GM13977 (cell line): ENCODE data around the gene FOXK1.

Experiments
- DNase-seq: peaks from one replicate; pipeline ENCODE4 v3.0.0; 2012; ENCODE audit warnings: low spot score
- in situ Hi-C: fragments of 300-500 bp; cut with MboI; formaldehyde crosslinking; loops from one replicate; pipeline ENCODE4 v1.12.0; 2022; ENCODE audit warnings: low sequenced_read_pairs, low pct_unique_long_range_greater_than_20kb, mixed read lengths, inconsistent platforms; ENCODE audit not compliant: unreplicated experiment
- TF ChIP-seq, protein P1 (sequence below): IDR thresholded peaks from 2 replicates; pipeline ENCODE4 v1.5.1; 2012; ENCODE audit warnings: mild to moderate bottlenecking, control low read depth; ENCODE audit not compliant: insufficient read depth; ENCODE audit errors: extremely low read depth, missing control alignments

FOXK1 gene

GRCh38 chr7:4734587-4735345 lies 52.7 kb downstream of the FOXK1 start:
- DNase-seq, result no peak
- in situ Hi-C loops, result no loop called here
- TF ChIP-seq, protein P1, sequence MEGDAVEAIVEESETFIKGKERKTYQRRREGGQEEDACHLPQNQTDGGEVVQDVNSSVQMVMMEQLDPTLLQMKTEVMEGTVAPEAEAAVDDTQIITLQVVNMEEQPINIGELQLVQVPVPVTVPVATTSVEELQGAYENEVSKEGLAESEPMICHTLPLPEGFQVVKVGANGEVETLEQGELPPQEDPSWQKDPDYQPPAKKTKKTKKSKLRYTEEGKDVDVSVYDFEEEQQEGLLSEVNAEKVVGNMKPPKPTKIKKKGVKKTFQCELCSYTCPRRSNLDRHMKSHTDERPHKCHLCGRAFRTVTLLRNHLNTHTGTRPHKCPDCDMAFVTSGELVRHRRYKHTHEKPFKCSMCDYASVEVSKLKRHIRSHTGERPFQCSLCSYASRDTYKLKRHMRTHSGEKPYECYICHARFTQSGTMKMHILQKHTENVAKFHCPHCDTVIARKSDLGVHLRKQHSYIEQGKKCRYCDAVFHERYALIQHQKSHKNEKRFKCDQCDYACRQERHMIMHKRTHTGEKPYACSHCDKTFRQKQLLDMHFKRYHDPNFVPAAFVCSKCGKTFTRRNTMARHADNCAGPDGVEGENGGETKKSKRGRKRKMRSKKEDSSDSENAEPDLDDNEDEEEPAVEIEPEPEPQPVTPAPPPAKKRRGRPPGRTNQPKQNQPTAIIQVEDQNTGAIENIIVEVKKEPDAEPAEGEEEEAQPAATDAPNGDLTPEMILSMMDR, result no peak

- no peak for DNase-seq
- in situ Hi-C loops, result no loop called here
- TF ChIP-seq, protein P1, result no peak
These were observed 55.2 kb downstream of the FOXK1 start for GRCh38 chr7:4737300-4737699.

DNA sequence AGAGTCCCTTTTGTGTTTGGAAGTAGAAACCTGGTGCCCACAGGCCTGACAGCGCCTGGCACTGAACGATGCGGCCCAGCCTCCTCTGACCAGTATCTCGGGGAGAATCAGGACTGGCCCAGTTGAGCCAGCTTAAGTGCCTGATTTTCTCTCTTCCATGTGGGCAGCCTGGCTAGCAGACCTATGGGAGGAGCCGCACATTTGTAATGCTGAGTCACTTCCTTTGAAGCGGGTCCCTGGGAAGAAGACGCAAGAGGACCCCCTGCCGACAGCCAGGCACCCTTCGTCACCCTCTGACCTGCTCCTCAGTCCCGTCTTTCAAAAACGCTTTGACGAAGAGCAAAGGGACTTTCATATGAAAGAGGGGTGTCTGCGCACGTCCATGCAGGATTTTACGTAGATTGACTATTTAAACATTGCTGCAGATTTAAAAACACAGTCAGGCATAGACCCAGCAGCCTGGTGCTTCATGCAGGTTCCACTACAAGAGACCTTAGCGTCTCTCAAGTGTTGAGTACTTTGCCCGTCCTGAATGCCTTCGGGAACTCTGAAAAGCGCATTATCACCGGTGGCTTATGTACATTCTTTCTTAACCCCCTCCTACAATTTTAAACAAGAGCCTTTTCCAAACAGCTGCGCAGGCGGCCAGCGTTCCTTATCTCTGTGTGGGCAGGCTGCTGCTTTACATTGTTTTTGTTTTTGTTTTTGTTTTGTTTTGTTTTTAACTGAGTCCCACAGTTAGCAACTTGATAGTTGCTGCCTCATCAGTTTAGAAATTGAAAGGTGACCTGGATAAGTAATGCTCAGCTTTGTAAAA lies 56.8 kb downstream of the FOXK1 start:
- DNase-seq, result no peak

DNA sequence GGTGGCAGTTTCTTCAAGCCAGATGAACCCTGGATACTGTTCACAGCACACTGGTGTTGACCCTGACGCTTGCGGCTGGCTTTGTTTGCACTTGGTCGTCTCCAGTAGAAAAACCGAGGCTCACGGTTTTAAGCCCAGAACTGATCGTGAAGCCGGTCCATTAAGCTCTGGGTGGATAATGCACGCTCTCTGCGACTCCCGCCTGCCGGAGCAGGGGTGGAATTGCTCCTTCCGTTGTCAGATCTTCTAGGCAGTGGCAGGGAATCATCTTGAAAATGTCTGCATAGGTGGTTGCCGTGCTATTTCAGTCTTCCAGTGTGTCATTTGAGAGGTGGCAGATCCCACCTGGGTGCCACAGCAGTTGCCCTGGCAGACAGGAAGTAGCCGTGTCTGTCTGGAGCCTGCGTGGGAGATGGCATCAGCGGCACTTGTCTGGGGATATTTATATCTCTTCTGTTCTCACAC lies 57.5 kb downstream of the FOXK1 start:
- in situ Hi-C loops, result no loop called here
- TF ChIP-seq, protein P1, result no peak
- DNase-seq, result no peak

More for the DNA sequence above, 56.8 kb downstream of the FOXK1 start:
- TF ChIP-seq, protein P1, result no peak
- in situ Hi-C loops, result no loop called here

DNA sequence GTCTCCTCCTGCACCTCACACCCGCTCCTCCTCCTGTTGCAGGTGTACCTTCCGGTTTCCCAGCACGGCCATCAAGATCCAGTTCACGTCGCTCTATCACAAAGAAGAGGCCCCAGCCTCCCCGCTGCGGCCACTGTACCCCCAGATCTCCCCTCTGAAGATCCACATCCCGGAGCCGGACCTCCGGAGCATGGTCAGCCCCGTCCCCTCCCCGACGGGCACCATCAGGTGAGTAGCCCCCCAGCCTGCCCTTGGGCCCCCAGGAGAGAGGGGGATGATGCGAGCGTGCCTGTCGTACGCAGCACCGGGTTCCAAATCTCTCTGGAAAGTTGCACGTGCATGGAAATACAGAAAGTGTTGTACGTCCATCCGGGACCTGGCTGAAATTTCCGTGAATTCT lies 58.7 kb downstream of the FOXK1 start:
- TF ChIP-seq, protein P1, result no peak
- in situ Hi-C loops, result no loop called here
- DNase-seq, result no peak

DNA sequence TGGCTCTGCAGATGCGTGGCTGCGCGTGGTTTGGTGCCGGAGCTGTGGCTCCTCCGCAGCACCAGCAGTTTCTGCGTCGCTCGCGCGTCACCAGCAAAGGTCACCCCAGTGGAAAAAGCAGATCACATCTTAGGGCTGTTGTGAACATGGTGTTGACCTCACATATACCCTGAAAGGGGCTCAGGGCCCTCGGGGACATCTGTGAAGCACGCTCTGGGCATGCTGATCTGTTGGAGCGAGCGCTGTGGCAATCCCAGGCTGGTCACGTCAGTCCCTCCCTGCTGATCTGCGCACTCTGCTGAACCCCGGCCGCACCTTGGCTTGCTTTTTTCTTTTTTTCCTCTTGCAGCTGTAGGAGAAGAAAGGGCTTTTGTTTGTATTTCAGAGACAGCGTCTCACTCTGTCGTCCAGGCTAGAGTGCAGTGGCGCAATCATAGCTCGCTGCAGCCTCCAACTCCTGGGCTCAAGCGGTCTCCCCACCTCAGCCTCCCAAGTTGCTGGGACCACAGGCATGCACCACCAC lies 60.0 kb downstream of the FOXK1 start:
- TF ChIP-seq, protein P1, result no peak
- DNase-seq, result no peak
- in situ Hi-C loops, result no loop called here
